GM19023 (cell line): ENCODE results near the gene SEC24D.

ENCODE experiments used
- ATAC-seq: cut with Tn5 transposase; IDR thresholded peaks from one replicate; pipeline ENCODE4 v1.9.1; 2021; ENCODE audit warnings: mild to moderate bottlenecking, moderate library complexity; ENCODE audit not compliant: unreplicated experiment

SEC24D gene

DNA sequence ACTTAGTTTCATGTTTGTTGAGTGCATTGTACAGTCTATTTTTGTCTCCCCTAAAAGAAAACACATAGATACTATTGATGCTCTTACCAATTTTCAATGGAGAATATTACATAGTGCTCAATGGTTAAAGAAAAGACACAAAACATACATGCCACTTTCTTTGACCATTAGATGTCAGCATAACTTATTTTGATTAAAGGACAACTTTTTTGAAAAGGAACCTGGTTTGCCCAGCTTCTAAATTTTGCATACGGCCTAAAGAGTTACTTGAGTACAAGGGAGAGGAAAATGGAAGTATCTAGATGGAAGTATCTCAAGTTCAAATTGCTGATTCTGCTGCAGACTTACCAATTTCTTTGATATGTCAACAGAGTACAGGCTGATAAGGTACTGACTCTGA lies 82.2 kb downstream of the SEC24D start:
- no peak for ATAC-seq

DNA sequence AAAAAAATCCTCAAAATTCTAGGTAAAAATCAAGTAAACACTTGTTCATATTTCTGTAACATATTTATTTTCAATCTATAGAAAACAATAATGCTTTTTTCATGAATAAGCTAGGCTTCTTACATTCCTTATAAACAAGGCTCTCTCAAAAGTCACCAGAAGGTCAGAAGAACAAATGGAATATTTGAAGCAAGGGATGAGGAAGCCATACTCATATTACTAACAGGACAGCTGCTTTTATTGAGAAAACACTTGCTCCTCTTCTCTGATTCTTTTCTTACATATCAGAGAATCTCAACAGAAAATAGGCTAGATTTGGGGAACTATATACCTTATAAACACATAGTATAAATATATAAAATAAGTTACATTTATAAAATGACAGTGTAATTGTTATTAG lies 82.8 kb downstream of the SEC24D start:
- ATAC-seq: no peak

DNA sequence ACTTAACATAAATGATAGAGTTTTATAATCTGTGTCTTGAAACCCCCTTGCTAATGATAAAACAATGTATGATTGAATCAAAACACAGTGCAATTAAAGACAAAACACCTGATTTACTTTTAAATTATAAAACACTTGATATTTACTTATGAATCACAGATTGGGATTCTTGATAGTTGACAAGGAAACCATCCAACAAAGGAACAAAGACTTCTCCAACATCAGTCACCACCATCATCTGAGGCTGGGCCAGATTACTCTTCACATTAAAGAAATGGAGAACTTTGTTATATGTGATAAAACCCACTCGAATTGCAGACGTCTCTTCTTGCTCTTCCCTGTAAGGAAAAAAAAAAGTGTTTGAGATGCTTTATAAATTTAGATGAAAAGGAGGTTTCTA lies 83.4 kb downstream of the SEC24D start:
- no peak for ATAC-seq

DNA sequence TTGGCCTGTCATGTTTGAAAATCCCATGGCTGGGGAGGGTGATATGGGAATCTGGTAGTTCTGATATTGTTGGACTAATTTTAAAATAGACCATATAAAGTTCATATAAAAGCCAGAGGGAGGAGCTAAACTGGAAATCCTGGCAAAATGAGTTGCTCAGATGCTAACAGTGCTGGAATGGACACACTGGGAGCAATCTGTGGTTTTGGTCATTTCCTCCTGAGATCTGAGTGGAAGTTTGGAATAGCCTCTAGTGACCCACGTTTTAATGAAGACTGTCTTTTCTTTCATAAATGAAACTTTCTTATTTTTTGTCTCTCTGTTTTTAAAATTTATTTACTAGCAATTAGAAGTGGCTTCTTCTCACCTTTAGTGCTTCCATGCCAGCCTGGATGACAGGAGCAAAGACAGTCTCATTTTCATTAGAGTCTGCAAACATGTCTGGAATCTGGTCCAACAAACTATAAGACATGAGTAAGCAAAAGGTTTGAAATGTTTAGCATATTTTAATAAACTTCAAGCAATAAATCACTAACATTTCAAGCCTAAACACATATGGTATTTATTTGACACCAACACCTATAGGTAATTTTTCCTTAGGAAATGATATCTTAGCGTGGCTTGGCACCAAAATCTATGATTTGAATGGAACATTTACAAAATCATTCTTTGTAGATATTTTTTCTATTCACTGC lies 84.2 kb downstream of the SEC24D start:
- no peak for ATAC-seq

DNA sequence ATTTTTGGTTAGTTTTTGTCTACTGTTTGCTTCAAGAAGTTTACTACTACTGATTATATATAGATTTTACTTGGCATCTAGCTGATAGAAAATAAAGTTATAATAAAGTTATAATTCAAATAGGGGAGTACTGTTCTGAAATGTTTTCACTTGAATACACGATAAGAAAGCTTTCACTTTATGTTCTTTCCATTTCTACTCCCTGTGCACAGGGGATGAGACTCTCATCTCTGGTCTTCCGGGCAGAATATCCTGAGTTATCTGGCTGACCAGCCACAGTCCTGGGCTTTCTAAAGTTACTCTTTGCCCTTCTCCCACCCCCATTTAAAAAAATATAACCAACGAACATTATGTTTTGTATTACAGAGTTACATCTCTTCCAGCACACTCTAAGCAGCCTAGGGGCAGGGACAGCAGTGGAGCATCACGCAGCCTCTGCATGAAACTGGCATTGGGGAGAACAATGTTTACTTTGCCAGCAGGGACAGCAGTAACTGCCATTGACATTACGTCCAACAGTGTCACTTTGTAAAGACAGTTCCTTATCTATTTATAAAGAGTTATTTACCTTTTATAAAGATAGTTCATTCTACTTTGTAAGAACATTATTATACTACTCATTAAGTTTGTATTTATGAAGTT lies 86.5 kb downstream of the SEC24D start:
- no peak for ATAC-seq

DNA sequence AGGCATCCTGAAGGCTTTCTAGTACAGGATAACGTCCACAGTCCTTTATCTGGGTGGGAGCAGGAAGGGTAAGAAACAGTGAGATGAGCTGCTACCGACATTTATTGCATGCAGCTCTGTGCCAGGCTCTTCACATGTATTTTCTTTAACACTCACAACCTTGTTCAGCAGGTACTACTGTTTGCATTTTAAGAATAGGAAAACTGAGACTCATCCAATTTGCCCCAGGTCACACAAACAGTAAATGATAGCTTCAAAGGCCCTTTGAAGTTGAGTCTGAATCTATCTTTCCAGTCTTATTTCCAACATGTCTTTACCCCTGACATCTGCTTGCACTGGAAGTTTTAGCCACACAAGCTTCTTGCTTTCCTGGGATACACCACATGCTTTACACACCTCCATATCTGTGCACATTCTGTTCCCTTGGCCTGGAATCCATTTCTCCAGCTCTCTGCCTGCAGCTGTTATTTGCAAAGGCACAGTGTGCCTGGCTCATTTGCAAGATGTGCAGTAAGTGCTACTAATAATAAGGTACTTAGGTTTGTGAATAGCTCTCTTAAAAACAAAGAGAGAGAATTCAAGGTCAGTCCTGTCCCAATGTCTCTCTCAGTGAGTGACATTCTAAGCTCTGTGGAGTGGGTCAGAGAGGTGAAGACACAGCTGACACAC lies 89.5 kb downstream of the SEC24D start:
- ATAC-seq: no peak

DNA sequence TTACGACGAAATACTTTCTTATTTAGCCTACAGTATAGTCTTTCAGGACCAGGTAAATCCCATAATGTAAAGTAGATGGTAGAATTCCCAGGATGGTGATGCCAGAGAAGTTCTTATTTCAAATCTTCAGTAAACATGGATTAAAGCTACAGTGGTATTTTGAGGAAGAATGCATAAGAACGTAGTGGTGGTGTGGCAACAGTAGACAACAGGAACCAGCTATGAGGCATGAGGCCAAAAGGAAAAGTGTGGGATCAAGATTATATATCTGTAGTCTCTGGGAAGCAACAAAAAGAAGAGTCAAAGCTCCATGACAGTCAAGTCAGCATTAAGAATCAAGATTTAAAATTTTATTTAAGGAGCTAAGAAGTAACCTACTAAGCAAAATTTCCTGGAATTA lies 90.6 kb downstream of the SEC24D start:
- ATAC-seq: no peak

DNA sequence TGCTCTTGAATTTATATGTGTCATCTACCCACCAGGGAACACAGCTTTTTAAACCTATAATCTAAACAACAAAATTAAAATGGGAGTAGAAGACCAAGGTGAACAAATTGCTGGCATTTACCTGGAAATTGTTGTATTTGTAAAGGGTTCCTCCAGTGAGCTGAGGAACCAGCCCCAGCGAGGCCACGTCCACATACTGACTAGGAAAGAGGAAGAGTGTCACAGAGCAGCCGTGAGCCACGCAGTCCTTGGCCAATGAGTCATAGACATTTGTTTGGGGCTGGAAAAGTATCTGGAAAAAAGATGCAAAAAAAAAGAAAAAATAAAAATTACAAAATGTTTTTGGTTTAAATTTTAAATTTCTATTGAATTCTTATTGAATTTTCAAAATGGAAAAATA lies 92.1 kb downstream of the SEC24D start:
- ATAC-seq: no peak

DNA sequence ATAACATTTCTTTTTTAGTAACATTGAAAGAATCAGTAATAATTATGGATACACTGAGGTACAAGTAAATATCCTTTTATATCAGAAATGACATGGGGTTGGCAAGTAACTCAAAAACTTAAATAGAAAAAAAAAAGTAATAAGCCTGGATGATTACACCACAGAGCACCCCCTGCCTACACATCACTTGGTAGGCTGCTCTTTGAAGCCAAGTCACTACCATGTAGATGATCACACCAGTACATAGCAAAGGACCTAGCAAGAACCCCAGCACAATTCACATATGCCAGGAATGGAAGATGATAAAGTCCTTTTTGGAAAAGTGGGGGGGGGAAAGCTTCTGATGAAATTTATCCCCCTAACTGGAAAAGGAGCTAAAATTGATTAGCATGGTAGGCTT lies 93.9 kb downstream of the SEC24D start:
- ATAC-seq: no peak

DNA sequence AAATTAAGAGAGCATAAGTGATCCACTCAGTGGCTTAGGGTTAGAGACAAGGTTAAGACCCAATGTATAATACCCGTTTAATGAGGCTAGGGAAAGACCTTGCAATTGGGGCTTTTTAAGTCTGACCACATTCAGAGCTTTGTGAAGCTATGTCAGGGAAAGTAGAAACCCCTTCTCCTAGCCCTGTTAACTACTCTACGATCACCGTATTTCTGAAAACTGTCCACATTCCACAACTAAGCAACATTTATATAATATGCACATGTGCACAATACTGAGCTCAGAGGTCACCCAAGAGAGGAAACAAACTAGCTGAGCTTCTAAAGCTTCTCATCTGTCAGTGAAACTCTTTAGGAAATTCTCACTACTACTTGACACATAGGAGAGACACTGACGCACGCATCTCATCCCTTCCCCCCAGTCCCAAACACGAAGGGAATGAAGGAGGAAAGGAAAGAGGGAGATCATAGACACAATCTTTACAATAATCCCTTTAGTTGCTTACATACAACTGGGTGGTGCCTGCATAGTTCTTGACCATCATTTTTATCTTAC lies 94.5 kb downstream of the SEC24D start:
- ATAC-seq: no peak

DNA sequence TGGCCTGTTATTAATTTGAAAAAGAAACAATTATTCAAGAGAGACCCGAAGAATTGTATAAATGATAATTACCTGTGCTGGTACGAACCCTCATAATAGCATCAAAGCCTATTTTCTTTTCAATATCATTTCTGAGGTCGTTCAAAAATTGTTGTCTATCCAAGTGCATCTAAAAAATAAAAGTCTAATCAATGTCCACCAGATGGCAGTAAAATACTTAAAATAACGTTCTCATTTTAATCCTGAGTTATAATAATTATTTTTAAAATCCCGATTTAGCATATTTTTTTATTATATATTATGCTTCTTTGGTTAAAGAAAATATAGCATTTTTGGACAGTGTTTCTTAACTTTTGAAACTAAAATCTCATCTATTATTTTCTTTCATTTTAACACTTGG lies 95.1 kb downstream of the SEC24D start:
- ATAC-seq: no peak

DNA sequence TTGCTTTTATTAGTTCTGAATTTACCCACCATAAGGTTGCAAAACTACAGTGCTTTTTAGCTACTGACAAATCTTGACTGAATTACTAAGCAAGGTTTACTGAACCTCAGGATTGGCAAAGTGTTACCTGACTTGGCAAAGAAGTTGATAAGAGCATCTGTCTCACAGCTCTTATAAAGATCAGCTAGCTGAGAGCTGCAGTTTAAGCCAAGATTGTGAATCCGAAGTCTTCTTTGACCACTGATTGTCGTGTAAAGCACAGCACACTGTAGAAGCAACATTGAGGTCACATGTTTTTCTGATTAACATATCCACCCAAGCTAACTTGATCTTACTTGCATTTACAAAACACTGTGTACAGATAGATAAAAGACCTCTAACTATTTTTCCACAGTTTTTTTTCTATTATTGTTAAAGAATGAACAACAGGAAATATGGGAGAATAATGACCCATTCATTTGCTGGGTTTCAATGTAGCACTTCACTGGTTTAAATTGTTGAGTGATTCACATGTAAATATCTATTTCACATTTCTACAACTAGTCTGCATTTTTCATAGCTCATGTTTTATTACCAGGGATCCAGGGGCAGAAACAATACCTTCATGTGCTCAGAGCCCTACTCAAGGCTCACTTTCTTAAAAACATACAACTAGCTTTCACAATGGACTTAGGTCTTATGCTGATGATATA lies 96.8 kb downstream of the SEC24D start:
- ATAC-seq: no peak

DNA sequence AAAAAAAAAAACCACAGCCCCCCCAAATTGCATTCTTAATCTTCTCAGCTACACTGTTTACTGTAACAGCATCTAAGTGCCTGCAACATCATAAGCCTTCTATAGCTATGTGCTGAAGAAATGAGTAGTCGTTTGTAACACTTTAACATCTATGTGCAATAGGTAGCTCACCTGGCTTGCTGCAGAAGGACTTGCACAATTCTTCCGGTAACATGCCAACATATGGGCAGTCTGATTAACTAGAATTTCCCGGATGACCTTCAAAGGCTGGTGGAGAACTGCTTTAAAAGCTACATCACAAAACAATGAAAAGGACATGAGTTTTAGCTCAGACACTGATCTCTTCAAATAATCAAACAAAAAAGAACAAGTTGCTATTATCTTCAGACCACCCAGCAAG lies 97.8 kb downstream of the SEC24D start:
- ATAC-seq: no peak

DNA sequence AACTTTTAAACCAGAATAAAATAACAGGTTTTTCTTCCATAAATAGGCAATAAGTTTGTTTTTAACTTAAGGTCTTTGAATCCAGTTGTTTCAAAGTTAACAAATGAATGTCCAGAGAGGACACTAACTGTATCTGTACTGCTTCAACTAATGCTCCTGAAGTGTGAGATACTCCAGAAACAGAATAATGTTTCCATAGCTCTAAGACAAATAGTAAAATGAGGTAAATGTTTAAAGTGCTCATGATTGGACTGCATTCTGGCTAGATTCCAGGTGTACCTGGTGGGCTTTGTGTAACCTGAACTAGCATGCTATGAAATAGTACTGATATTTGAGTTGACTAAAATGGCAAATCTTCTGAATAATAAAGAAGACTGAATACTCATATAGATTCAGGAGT lies 99.0 kb downstream of the SEC24D start:
- ATAC-seq: no peak

DNA sequence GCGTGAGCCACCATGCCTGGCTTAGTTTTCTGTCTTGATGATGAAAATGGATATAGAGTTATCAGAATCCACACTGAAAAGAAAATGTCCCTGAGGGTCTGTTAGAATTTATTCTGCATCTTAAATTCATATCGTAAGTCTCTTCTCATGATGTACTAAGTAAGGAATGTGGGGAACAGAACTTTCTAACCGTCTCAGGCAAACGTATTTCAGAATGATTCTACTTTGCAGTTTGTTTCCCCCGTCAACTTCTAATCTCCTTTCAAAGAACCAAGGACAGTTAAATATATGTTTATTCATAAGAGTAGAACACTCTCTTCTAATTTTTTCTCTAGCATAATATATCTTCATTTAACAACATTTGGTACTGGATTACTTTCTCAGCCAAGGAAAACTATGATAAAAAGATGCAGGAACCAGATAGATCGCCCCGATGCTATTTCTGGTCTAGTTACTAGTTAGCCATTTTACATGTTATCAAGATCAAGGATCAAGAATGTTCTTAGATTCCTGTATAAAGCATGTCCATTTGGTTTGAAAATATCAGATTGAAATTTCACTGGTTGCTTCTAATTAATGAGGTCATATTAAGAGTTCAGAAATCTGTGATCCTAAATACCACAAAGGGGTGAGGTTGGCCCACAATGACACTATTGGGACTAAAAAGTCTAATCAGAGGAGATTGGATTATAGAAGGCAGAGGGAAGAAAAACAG lies 101.3 kb downstream of the SEC24D start:
- ATAC-seq: no peak

DNA sequence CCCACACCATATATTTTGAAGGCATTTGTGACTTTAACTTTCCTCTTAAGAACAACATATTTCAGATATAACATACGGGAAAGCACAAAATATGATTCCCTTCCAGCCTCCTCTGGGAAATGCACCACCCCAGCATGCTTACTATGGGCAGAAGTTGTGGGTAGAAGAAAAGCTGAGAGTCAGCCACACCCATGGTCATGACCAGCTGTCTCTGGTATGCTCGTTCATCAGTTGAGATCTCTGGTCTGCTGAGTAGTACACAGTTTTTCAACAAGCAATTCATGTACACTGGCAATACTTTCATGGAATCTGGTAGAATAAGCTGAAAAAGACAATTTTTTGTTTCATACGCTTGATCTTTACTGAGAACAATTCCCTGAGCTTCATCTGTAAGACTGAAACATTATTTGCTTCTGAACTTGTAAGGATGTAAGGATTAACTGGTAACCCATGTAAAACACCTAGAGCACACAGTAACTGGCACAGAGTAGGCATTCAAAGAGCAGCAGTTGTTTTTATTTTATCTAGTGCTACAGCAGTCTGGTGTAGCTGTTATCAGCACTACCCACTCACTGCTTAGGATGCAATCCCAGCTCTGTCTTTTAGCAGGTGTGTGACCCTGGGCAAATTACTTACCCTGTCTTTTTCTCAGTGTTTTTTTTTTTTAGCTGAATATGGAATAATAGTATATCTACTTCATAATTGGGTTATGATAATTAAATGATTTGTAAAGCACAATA lies 103.2 kb downstream of the SEC24D start:
- ATAC-seq: no peak

DNA sequence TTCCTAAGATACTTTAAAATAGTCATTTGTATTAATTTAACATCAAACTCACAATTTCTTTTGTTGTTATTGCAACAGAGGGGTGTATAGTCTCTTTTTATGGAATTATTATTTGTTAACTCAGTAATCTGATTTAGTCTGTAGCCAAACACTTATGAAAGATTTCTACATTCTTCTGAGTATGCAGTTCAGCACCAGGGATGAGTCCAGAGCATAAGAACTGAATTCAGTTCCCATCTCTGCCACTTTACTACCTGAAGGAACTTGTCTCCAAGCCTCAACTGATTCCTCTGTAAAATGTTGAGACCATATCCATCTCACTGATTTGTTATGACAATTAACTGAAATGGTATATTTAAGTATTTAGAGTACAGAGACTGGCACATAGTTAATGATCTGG lies 105.2 kb downstream of the SEC24D start:
- ATAC-seq: no peak

DNA sequence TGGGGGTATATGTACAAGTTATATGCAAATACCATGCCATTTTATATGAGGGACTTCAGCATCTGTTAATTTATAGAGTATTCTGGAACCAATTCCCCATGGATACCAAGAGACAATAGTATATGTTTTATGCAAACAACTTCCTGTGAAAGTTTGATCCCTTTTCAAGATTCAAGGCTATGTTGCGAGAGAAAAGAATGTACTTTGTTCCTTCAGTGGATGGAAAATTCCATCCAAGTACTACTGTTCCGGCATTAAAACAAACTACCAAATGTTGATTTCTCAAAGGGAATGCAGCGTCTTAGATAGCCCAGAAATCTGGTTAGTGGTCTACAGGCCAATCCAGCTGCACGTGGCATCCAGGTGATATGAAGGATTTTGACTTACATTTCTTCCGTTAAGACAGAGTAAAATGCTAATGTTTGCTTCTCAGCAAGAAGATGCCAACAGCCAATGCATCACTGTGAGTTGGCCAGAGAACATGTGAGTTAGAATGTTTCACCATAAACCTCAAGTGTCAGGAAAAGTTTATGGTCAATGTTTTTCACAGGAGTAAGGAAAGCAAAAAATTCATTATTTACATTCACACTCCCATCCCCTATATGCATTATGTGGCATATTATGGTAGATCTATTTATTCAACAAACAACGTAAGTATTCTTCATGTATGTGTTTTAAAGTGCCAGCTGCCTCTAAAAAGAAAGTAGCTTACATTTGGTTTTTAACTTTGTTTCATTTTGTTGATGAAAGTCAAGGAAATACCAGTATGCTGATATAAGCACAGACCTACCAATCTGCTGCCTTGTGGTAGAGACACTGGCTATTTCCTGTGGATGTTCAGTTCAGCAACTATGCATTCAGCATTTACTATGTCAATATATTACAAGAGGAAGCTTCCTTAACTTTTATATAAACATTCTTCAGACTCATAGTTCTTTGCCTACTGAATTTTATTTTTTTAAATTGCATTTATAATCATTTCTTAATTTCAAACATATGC lies 106.3 kb downstream of the SEC24D start:
- ATAC-seq: no peak

DNA sequence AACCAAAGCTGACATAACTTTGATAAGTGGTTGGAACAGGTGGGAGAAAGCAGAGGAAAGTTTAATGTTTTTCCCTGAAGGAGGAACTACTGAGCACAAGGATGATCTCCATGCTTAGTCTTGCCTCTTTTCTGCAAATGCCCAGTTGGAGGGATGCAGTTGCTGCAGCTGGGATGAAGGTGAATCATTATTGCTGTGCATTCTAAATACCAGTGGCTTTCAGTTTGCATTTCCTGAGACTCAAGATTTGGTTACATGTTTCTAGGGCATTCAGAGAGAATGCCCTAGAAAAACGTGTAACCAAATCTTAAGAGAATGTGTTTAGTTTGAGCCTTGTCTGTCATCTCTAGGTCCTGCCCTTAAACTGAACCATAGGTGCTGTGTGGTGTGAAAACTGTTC lies 108.6 kb downstream of the SEC24D start:
- ATAC-seq: no peak
